ENCODE data around the gene C9orf78.
"Not testable (repeated sequence)": the region's sequence is repeated elsewhere in the genome, so short reads cannot be mapped to it uniquely, and the experiment has no call there.

Gene C9orf78

DNA sequence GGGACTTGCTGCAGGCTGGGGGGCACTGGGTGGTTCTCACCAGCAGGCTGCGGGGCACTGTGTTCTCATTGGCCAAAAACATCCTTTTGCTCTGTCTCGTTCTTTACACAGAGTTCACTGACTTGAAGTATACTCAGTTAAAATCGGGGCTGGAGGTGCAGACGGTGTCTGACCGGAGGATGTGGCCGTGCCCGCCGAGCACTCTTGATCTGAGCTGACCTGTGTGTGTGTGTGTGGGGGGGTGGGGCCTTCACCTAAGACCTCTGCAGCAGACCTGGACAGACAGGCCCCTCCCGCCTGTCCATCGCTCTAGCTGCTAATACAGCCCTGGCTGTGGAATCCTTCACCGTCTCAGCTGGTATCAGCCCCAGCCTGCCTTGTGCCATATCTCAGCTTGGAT lies 25.0 kb downstream of the C9orf78 start:
- no peak for DNase-seq (ENCODE audit: low spot score)

DNA sequence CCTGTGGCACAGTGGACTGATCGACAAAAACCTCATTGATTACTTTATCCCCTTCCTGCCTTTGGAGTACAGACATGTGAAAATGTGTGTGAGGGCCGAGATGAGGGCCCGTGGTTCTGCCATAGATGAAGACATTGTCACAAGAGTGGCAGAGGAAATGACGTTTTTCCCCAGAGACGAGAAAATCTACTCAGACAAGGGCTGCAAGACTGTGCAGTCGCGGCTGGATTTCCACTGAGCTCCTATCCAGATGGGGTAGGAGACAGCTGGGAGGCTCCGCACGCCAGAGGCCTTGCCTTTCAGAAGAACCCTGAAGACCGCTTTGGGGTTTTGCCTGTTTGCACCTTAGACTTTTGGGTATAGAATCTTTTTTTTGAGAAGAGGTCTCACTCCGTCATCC lies 25.7 kb downstream of the C9orf78 start:
- DNase-seq (ENCODE audit: low spot score) = no peak

DNA sequence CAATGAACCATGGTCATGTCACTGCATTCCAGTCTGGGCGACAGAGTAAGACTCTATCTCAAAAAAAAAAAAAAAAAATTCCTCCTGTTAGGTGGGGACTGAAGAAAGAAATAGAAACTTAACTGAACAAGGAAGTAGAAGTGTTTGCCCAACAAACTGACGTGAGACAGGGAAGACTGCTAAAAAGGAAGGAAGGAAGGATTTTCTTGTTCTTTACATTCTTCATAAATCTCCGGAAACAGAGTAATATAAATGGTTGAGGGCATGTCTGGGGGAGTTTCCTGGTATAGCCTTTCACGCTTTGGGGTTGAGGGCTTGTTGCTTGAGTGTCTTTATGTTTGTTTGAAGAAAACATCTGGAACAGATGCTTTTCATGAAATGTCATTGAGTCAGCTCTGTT lies 29.0 kb downstream of the C9orf78 start:
- DNase-seq (ENCODE audit: low spot score) = no peak

DNA sequence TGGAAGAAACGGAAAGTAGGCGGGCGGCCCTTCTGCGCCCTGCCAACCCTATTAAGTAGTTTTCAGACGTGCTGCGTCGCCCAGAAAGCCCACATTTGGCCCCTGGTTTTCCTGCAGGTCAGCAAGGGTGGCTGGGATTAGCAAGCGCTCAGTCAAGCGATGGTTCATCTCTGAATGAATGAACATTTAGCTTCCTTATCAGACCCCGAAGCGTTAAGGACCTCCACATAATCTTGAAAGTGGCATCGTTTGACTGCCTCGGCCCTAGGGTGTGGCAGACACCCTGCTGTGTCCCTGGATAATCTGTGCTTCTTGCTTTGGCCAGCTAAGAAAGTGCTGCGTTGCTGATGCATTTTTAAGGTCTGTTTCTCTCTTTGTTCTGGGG lies 31.4 kb downstream of the C9orf78 start:
- no peak for DNase-seq (ENCODE audit: low spot score)

DNA sequence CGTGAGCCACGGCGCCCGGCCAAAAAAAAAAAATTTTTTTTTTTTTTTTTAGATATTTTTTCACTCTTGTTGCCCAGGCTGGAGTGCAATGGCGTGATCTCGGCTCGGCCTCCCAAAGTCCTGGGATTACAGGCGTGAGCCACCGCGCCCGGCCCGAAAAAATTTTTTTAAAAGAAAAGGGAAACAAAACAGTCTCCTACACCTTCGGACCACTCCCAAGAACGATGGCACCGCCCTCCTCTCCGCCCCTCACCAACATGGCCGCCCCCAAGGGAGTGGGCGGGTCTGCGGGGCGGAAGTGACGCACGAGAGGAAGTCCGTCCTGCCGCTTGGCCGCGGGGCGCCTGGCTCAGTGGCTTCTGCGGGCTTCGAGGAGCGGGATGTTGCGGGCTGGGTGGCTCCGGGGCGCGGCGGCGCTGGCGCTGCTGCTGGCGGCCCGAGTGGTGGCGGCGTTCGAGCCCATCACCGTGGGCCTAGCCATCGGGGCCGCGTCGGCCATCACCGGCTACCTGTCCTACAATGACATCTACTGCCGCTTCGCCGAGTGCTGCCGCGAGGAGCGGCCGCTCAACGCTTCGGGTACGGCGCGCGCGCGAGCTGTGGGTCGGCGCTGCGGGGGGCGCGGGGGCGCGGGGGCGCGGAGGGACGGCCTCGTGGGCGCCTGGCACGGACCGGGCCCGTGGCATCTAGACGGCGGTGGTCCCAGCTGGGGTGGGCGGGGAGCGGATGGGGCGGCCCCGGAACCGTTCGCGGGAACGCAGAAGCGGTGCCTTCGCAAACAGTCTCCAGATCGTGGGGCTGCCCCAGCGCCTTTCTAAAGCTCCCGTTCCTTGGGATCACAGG lies 32.0 kb downstream of the C9orf78 start, which contains the start of gene TOR1B:
Gene TOR1B (plus strand): TSS at position 352 of the 843 bp plus-strand sequence. CDS start 29 bp downstream, at position 381.
- peak; percentile 94 for DNase-seq (ENCODE audit: low spot score)

DNA sequence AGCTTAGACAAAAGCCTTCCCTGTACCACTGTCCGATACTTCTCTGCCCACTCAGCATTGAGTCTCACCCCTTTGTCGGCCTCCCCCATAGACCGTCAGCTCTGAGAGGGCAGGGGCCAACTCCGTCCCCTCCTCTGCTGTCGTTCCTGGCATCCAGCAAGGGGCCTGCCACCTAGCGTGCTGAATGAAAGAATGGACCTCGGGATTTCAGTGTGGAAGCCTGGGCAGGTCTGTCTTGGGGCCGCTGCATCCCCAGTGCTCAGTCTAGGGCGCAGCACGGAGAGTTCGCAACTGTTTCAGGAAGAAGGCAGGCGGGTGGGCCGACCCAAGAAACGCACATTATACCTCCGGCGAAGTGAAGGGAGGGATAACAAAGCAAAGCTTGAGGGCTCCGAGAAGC lies 33.6 kb downstream of the C9orf78 start:
- no peak for DNase-seq (ENCODE audit: low spot score)

DNA sequence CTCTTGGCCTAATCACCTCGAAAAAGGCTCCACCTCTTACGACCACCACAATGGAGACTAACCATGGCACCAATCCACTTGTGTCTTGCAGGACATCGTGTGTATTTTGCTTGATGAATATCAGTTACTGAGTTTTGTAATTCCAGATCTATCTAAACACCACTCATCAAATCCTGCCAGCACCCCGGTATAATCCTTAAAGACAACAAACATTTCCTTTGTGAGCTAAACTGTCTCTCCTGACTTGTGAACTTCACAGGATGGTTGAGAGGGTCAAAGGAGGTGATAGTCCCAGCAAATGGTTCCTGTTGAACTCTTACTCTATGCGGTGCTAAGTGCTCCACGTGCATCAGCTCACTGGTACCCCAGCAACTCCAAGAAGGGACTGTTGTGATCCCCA lies 36.1 kb downstream of the C9orf78 start:
- DNase-seq (ENCODE audit: low spot score) = no peak

DNA sequence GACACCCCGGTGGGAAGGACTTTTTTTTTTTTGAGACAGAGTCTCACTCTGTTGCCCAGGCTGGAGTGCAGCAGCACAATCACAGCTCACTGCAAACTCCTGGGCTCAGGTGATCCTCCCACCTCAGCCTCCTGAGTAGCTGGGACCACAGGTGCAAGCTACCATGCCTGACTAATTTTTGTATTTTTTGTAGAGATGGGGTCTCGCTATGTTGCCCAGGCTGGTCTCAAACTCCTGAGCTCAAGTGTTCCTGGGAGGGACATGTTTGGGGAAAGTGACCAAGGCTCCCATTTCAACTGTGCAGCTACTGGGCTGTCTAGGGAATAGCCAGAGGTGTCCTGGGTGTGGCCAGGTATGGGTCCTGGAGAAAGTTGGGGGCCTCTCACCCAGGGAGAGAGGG lies 39.0 kb downstream of the C9orf78 start:
- DNase-seq (ENCODE audit: low spot score) = not testable (repeated sequence)

DNA sequence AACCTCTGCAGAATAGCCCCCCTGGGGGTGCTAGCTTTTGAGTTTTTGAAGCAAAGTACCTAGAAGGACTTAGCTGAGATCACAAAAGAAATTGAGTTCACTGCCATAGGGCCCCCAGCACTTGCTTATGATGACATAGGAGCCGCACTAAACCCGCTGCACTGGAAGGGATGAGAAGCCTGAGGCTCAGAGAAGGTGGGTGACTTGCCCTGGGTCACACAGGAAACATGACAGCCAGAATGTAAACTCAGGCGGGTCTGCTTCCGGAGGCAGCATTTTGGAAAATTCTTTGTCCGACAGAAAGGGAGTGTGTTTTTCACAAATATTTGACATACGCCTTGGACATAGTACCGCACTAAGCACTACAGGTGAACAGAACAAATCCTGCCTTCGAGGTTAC lies 40.5 kb downstream of the C9orf78 start:
- no peak for DNase-seq (ENCODE audit: low spot score)

DNA sequence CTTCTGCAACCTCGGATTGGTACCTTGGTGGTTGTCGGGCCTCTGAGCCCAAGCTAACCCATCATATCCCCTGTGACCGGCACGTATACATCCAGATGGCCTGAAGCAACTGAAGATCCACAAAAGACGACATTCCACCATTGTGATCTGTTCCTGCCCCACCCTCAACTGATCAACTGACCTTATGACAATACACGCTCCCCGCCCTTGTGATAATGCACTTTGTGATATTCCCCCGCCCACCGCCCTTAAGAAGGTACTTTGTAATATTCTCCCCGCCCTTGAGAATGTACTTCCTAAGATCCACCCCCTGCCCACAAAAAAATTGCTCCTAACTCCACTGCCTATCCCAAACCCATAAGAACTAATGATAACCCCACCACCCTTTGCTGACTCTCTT lies 48.6 kb downstream of the C9orf78 start:
- DNase-seq (ENCODE audit: low spot score) = no peak

DNA sequence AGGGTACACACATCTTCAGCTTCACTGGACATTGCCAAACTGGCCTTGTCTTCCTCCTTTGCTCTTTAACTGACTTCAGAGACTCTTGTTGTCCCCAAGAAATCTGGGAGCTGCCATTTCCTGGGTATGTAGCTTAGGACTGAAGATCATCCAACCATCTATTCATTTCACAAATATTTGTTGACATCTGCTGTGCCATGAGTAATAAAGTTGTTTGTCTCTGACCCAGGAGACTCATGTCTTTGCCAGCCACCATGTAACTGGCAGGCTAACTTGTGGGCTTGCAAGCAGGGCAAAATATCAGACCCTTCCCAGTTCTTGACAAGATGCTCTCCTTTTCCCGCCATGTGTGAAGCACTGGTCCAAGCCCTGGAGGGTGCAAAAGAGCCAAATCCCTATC lies 49.2 kb downstream of the C9orf78 start:
- DNase-seq (ENCODE audit: low spot score) = no peak

DNA sequence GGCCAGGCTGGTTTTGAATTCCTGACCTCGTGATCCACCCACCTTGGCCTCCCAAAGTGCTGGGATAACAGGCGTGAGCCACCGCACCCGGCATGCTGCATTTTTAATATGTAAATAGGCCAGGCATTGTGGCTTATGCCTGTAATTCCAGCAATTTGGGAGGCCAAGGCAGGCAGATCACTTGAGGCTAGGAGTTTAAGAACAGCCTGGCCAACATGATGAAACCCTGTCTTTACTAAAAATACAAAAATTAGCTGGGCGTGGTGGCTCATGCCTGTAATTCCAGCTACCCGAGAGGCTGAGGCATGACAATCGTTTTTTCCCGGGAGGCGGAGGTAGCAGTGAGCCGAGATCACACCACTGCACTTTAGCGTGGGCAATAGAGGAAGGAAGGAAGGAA lies 50.1 kb downstream of the C9orf78 start:
- DNase-seq (ENCODE audit: low spot score) = not testable (repeated sequence)

DNA sequence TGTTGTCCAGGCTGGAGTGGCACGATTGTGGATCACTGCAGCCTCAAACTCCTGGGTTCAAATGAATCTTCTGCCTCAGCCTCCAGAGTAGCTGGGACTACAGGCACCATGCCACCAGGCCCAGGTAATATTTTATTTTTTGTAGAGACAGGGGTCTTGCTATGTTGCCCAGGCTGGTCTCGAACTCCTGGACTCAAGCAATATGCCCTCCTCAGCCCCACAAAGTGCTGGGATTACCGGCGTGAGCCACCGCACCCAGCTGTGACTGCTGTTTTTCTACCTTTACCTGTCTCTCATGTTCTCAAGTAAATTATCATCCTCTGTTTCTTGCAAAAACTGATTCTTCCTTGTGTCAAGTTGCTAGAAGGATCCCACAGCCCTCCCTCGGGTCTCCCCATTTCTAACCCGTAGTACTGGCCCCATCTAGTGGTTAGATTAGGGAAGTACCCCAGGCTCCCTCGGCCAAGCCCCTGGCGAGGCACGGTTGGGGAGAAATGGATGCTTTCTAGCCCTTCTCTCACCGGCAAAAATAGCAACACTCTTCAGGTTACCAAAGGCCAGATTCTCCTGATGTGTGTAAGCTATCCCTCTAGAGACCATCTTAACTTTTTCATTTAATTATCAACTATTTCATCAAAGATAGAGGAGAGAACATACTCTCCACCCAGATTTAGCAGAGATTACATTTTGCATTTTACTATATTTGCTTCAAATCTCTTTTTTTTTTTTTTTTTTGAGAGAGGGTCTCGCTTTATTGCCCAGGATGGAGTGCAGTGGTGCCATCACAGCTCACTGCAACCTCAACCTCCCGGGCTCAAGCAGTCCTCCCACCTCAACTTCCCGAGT lies 51.3 kb downstream of the C9orf78 start:
- DNase-seq (ENCODE audit: low spot score) = peak; percentile 91

DNA sequence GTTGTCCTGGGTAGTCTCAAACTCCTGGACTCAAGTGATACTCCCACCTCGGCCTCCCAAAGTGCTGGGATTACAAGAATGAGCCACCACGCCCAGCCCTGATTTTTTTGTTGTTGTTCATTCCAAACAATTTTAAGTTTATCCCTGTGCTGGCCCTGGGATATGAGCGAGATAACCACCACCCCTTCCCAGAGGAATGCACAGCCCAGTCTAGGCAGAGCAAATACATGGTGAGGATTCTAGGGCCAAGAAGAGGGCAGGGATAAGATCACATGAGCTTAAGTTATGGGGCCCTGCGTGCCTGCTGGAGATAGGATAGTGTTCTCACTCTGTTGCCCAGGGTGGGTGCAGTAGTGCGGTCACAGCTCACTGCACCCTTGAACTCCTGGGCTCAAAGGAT lies 53.1 kb downstream of the C9orf78 start:
- no peak for DNase-seq (ENCODE audit: low spot score)

DNA sequence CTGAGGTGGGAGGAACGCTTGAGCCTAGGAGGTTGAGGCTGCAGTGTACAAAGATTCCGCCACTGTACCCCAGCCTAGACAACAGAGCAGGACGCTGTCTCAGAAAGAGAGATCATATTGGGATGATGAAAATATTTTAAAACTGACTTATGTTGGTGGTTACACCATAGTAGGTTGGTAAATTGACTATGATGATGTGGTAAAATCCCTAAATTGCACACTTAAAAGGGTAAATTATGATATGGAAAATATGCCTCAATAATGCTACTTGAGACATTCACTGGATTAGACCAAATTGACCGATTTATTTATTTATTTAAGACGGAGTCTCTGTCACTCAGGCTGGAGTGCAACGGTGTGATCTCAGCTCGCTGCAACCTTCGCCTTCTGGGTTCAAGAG lies 53.9 kb downstream of the C9orf78 start:
- no peak for DNase-seq (ENCODE audit: low spot score)

DNA sequence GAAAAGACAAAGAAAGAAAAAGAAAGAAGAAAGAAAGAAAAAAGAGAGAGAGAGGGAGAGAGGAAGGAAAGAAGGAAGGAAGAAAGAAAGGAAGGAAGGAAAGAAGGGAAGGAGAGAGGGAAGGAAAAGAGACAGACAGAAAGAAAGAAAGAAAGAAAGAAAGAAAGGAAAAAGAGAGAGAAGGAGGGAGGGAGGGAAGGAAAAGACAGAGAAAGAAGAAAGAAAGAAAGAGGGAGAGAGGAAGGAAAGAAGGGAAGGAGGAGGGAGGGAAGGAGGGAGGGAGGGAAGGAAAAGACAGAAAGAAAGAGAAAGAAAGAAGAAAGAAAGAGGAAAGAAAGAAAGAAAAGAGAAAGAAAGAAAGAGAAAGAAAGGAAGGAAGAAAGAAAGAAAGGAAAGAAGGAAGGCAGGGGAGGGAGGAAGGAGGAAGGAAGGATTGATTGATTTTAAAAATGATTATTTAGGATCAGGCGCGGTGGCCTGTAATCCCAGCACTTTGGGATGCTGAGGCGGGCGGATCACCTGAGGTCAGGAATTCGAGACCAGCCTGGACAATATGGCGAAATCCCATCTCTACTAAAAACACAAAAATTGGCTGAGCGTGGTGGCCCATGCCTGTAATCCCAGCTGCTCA lies 55.4 kb downstream of the C9orf78 start:
- no peak for DNase-seq (ENCODE audit: low spot score)

DNA sequence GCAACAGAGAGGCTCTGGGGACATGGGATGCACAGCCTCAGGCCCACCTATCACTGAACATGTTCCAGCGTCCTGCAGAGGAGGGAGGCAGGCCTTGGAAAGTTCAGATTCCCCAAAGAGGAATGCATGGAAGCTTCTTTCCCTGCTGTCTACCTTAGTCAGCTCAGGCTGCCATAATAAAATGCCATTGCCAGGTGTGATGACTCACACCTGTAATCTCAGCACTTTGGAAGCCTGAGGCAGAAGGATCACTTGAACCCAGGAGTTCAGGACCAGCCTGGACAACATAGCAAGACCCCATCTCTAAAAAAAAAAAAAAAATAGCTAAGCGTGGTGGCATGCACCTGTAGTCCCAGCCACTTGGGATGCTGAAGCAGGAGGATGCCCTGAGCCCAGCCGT lies 56.6 kb downstream of the C9orf78 start:
- DNase-seq (ENCODE audit: low spot score) = no peak

DNA sequence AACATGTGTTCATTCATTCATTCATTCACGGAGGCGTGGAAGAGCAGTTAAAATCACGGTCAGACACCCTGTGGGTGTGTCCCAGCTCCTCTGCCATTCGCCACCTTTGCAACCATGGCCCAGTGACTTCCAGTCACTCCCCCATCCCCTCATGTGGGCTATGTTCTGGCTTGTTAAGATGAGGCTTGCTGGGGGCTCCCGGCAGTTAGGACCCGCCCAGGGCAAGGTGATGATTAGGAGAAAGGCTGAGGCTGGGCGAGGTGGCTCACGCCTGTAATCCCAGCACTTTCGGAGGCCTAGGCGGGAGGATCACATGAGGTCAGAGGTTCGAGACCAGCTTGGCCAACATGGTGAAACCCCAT lies 57.3 kb downstream of the C9orf78 start:
- DNase-seq (ENCODE audit: low spot score) = no peak

All from iPS-NIHi11 (cell line).